ENCODE results near the gene LRBA.
"Not testable (repeated sequence)": the region's sequence is repeated elsewhere in the genome, so short reads cannot be mapped to it uniquely, and the experiment has no call there.

Gene LRBA

DNA sequence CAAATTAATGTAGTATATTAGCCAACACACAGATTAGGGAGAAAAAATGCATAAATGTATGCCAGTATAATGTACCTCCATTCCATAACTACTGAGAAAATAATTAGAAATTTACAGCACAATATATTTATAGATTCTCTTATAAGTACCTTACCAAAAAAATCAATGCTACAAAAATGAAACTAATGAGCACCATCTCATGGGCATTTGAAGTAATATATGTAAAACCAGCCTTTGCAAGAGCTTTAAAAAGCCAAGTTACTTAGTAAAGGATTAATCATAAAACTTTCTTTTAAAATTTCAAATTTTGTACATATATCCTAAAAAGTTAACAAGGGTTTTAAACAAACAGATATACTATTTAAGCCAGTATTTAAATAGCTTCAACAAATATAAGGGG is 43.2 kb downstream of the LRBA start:
- DNase-seq: no peak

DNA sequence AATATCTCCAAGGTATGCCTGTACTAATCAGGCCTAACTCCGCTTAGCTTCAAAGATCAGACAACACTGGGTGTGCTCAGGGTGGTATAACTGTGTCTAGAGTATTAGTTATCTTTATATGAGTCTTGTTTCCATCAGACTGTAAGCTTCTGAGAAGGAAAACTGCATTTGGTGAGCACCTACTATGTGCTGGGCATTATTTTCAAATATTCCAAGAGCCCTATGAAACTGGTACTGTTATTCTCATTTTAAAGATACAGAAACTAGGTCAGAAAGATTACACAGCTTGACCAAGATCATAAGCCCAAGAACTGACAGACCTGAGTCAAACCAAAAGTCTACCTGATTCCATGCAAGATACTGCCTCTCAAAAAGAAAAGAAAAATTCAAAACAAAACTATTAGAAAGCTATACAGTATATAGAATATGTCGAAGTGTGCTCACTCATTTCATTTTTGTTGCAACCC is 44.4 kb downstream of the LRBA start:
- DNase-seq: no peak

DNA sequence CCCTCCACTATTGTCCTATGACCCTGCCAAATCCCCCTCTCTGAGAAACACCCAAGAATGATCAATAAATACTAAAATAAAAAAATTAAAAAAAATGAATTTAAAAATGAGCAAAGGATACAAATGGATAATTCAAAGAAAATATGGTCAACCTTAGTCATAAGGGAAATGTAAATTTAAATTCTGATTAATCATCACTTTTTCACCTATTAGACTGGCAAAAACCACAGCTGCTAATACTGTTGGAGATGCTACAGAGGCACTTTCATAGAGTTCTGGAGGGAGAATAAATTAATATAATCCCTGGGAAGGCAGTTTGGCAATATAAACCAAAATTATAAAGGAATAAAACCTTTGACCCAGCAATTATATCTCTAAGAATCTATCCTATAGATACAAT is 50.3 kb downstream of the LRBA start:
- no peak for DNase-seq

DNA sequence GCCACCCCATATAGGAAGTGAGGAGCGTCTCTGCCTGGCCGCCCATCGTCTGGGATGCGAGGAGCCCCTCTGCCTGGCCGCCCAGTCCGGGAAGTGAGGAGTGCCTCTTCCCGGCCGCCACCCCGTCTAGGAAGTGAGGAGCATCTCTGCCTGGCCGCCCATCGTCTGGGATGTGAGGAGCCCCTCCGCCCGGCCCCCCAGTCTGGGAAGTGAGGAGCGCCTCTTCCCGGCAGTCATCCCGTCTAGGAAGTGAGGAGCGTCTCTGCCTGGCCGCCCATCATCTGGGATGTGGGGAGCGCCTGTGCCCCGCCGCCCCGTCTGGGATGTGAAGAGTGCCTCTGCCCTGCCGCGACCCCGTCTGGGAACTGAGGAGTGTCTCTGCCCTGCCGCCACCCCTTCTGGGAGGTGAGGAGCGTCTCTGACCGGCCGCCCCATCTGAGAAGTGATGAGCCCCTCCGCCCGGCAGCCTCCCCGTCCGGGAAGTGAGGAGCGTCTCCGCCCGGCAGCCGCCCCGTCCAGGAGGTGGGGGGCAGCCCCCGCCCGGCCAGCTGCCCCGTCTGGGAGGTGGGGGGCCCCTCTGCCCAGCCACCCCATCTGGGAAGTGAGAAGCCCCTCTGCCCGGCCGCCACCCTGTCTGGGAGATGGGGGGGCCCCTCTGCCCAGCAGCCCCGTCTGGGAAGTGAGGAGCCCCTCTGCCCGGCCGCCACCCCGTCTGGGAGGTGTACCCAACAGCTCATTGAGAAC is 51.3 kb downstream of the LRBA start:
- DNase-seq: not testable (repeated sequence)

DNA sequence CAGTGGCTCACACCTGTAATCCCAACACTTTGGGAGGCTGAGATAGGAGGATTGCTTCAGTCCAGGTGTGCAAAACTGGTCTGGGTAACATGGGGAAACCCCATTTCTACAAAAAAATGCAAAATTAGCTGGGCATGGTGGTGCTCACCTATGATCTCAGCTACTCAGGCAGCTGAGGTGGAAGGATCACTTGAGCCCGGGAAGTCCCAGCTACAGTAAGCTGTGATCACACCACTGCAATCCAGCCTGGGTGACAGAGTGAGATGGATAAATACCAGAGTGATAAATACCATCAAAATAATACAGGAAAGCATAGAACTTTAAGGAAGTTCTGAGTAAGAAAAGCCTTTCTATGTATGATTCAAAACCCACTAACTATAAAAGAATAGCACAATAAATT is 52.8 kb downstream of the LRBA start:
- DNase-seq: no peak

DNA sequence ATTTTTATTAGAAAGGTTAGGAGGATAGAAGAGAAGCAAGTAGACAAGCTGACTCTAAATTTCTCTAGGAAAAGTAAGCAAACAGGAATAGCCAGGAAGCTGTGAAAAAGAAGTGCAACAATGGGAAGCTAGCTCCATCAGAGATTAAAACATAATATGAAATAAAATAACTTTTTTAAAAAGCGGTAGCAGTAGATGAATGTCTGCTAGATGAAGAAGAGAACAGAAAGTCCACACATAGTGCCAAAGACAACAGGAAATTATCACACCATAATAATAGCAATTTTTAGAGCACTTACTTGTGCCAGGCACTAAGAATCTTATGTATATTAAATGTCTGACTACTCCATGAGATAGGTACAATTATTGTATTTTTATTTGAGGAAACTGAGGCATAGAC is 53.5 kb downstream of the LRBA start:
- no peak for DNase-seq

DNA sequence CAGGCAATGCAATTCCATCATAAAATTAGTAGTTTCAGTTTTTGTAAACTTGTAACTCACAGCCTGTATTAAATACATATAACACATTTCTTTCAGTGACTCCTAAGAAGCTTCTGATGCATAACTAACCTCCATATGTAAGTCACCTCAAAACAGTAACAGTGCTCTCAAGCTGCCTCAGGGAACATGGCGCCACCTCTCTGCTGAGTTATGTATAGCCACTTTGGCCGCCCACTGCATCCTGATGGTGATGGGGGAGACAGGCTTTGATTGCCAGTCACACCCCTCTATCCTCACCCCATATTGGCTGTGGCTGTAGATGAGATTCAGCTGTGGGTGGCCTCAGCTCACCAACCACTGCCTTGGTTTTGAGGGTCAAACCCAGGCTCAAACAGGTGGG is 54.3 kb downstream of the LRBA start:
- DNase-seq: peak; percentile 46

DNA sequence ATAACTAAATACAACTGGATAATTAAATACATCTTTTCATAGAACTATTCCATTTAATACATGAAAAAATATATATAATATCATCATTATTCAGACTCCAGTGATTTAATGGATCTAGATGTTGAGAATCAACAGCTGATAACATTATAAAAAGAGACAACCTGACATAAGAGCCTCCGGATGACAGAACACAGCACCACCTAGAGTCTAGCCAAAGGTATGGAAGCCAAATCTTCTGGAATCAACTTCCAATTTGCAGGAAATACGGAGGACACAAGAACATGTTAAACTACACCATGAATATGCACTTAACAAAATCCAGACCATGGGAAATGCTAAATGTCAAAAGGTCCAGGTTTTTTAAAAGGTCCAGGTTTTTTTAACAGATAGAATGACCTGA is 55.0 kb downstream of the LRBA start:
- no peak for DNase-seq

DNA sequence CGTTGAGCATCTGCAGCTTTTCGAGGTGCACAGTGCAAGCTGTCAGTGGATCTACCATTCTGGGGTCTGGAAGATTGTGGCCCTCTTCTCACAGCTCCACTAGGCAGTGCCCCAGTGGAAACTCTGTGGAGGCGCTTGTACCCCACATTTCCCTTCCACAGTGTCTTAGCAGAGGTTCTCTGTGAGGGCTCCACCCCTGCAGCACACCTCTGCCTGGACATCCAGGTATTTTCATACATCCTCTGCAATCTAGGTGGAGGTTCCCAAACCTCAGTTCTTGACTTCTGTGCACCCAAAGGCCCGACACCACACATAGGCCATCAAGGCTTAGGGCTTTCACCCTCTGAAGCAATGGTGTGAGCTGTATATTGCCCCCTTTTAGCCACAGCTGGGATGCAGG is 57.1 kb downstream of the LRBA start:
- DNase-seq: not testable (repeated sequence)

DNA sequence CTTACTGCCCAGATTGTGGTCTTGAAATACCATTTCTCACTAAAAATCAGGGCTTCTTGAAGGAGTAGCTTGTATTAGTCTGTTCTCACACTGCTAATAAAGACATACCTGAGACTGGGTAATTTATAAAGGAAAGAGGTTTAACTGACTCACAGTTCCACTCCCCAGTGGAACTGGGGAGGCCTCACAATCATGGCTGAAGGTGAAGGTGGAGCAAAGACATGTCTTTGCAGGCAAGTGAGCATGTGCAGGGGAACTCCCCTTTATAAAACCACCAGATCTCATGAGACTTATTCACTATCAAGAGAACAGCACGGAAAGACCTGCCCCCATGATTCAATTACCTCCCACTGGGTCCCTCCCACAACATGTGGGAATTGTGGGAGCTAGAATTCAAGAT is 58.0 kb downstream of the LRBA start:
- DNase-seq: not testable (repeated sequence)

DNA sequence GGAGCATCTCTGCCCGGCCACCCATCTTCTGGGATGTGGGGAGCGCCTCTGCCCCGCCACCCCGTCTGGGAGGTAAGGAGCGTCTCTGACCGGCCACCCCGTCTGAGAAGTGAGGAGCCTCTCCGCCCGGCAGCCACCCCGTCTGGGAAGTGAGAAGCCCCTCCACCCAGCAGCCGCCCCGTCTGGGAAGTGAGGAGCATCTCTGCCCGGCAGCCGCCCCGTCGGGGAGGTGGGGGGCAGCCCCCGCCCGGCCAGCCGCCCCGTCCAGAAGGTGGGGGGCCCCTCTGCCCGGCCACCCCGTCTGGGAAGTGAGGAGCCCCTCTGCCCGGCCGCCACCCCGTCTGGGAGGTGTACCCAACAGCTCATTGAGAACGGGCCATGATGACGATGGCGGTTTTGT is 61.2 kb downstream of the LRBA start:
- not testable (repeated sequence) for DNase-seq

DNA sequence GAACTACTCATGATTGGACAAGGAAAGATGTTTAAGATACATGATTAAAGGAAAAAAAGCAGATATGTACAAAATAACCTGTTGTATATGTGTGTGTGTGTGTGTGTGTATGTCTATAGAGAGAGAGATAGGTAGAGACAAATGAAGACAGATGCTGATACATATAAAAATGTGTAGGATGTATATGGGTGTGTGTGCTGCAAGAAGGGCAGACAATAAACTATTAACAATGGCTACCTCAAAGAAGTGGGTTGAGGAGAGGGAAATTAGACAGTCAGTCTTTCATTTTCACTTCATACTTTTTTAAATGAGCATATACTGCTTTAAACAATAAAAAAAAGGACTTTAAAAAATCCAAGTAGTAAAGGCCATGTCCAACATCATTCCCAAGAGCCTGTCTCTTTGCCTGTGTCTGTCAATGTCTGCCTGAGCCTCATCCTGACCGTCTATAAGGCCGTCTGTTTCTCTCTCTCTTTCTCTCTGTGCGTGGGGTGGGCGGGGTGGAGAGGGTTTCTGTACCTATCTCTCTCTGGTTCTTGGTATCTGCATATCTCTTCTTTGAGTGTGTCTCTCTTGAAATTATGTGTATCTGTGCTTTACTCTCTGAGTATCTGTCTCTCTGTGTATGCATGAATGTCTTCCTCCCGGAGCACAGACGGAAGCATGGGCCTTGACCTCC is 62.8 kb downstream of the LRBA start:
- no peak for DNase-seq

DNA sequence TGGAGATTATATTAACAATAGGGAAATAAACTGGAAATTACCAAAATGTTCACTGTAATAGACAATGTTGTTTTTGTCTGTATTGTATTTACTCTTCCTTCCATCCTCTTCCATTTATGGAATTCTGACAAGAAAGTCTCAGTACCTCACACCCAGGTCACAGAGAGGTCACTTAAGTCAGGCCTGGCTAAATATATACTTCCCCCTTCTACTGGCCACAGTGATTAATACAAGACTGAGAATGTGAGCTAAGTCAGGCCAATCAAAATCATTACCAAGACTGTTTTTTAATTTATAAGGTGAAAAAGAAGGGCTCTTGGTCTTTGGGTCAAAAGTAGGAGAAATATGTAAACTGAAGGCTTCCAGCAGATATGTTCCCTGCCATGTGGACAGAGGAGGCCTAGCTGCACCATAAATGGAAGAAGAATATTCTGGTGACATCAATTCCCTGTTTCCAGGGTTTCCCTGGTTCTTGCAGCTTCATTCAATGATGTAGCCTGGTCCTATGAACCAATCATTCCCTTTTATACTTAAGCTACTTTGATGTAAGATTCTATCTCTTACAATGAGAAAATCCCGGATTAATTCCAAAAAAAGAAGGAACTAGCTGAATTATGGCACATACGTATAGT is 64.3 kb downstream of the LRBA start:
- peak; percentile 22 for DNase-seq

DNA sequence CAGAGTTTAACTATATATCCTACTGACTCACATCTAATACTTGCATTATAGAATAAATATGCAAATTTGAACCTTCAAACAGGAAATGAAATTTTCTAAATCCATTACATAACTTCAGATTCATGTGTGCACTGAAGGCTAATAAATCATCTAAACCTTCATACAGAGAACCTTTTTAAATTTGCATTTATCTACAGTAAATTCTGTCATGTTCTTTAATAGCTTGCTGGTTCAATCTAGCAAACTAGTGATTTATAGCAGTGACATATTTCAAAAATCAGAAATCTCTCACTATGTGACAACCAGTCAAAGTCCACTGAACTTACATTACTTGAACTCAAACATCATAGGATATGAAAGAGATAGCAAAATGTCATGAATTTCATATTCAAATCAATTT is 65.1 kb downstream of the LRBA start:
- no peak for DNase-seq

DNA sequence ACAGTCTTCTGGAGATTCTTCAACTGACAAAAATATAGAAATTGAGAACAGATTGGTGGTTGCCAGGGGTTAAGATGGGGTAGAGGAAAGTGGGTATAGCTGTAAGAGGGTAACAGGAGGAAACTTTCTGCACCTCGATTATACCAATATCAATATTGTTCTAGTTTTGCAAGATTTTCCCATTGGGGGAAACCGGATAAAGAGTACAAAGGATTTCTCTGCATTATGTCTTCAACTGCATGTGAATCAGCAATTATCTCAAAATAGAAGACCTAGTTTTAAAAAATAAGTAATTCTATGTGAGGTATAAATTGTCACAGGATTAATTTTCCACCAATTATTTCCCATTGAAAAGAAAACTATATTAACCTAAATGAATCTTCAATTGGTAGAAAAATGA is 65.7 kb downstream of the LRBA start:
- DNase-seq: no peak

DNA sequence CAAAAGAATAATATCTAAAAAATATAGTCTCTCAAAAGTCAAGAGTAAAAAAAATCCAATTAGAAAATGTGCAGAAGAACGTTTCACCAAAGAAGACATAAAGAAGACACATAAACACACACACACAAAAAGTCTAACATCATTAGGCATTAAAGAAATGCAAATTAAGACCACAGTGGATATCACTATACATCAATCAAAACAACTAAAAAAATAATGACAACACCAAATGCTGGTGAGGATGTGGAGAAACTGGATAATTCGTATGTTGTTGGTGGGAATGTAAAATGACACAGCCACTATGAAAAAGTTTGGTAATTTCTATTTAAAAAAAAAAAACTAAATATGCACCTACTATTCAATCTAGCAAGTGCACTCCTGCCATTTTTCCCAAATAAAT is 66.4 kb downstream of the LRBA start:
- no peak for DNase-seq

DNA sequence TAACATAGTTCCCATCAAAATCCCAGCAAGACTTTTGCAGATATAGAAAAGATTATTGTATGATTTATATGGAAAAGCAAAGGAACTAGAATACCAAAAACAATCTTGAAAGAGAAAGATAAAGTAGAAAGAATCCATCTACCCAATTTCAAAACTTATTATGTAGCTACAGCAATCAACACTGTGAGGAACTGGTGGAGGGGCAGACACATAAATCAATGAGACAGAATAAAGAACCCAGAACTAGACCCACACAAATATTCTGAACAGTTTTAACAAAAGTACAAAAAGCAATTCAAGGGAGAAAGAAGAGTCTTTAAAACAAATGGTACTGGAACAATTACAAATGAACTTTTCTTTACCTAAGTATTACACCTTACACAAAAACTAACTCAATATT is 67.0 kb downstream of the LRBA start:
- no peak for DNase-seq

DNA sequence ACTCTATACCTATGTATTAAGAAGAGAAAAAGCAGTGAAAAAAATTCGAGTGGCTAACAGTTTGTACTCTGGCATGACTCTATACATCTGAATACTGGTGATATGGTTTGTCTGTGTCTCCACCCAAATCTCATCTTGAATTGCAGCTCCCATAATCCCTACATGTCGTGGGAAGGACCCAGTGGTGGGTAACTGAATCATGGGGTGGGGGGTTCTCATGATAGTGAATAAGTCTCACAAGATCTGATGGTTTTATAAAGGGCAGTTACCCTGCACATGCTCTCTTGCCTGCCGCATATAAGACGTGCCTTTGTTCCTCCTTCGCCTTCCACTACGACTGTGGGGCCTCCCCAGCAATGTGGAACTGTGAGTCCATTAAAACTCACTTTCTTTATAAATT is 70.4 kb downstream of the LRBA start:
- peak; percentile 28 for DNase-seq

DNA sequence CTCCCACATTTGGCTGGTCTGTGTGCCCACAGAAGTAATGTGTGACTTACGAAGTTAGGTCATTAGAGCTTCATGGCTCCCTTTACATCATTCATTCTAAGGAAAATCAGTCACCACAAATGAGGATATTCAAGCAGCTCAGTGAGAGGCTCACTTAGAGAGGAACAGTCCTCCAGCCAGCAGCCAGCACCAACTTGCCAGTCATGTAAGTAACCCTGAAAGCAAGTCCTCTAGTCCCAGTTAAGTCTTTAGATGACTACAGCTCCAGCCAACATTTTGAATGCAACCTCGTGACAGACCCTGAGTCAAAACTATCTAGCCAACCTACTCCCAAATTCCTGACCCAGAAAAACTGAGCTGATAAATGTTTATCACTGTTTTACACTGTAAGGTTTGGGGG is 71.3 kb downstream of the LRBA start:
- peak; percentile 53 for DNase-seq

DNA sequence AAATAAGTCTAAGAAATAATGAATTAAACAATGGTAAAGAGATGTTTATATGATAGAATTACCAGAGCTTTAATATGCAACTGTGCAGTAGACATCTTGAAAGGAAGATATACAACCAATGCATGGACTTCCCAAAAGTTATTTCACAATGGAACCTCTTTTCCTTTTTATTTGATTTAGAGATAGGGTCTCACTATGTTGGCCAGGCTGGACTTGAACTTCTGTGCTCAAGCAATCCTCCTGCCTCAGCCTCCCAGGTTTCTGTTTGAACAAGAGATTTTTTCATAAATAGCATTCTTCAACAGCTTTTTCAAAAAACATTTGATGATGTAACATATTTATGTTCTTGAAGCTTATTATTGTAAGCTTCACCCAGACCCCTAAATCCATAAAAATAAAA is 72.0 kb downstream of the LRBA start:
- DNase-seq: no peak

DNA sequence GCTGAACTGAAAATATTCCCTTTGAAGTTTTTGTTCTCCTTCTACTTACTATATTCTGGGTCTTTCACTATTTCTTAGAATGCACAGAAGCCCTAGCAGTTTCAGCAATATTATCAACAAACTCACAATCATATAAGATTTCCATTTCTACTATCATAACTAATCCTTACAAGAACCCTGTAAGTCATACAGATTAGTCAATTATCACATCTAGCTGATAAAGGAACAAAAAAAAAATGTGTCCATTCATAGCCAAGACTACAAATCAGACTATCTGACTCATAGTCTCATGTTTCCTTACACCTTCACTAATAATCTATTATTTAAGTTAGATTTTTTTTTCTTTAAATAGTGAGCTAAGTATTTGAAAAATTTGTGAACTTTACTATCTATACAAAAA is 72.5 kb downstream of the LRBA start:
- DNase-seq: no peak

DNA sequence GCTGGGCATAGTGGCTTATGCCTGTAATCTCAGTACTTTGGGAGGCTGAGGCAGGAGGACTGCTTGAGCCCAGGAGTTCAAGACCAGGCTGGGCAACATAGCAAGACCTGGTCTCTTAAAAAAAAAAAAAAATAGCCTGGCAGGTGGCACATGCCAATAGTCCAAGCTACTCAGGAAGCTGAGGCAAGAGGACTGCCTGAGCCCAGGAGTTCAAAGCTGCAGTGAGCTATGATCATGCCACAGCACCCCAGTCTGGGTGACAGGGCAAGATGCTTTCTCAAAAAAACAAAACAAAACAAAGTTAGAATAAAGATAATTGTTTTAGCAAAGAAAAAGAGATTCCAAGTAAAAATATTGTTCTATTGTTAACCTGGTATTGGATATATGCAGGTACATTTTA is 75.0 kb downstream of the LRBA start:
- no peak for DNase-seq

DNA sequence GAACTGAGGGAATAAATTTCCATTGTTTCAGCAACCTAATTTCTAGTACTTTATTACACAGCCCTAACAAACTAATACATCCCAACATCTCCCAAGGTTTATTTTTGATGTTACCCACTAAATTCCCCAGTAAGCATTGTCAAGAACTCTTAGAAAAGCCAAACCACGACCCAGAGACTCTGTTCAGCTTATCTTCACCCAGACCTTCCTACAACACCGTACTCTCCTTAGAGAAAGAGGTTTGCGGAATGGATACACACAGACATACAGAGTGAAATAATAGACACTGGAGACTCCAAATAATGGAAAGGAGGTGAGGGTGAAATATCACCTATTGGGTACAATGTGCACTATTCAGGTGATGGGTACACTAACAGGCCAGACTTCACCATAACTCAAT is 75.6 kb downstream of the LRBA start:
- DNase-seq: no peak

DNA sequence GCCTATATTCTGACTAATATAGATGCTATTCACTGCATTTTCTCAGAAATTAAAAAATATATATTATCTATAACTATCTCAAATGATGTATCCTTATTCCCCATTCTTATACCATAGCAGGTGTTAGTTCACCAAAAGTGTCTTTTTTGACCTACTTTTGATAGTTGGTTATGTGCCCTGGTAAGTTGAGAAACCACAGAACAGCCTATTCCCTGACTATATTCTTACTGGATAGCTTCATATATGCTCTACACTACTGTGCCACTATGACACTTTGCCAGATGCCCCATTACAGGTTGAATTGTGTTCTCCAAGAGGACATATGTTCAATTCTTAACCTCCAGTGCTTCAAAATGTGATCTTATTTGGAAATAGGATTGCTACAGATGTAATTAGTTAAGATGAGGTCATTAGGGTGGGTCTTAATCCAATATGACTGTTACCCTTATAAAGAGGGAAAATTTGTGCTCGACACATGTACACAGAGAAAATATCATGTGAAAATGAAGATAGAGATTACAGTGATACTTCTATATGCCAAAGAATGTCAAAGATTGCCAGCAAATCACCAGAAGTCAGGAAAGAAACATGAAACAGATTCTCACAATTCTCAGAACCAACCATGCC is 76.1 kb downstream of the LRBA start:
- DNase-seq: no peak

All from suppressor macrophage treated with lipopolysaccharide for 4 hours (primary cell).